HCT116 (cell line): Measurements from ENCODE around the gene TMEM247. TPM values are rescaled to one million over a fixed set of nuclear protein-coding genes. Genes with fewer than 3 reads are reported as not detected.

ENCODE experiments used
- ATAC-seq: fragments of 200-7000 bp; cut with Tn5 transposase; 2 replicates; pipeline ENCODE4 v1.9.1; 2020; ENCODE audit warnings: mild to moderate bottlenecking, moderate library complexity
- BruUV-seq: library from RNA; stranded (reverse); fragments of 400-500 nt; replicated peaks from 2 replicates; lab custom pipeline; 2021; lab: Mats Ljungman, UMichigan
- CTCF ChIA-PET: fragments of 300-600 bp; sonication (Branson Sonifier 250); formaldehyde crosslinking; loops from one replicate; lab custom pipeline; 2021; ENCODE audit warnings: antibody characterized with exemption; lab: Charles Lee
- POLR2A ChIA-PET: fragments of 300-600, 350-600 bp; sonication (Branson Sonifier 250); formaldehyde crosslinking; loops from one replicate; lab custom pipeline; 2021; ENCODE audit warnings: antibody characterized with exemption; lab: Charles Lee
- RAD21 ChIA-PET, 2 experiments: fragments of 300-600 bp; sonication (Branson Sonifier 250); formaldehyde crosslinking; loops; one replicate each; lab custom pipeline; 2023; ENCODE audit warnings: low total read pairs in 2 of 2; ENCODE audit not compliant: uncharacterized antibody in 2 of 2, unreplicated experiment in 2 of 2, low non-redundant PET in 1 of 2; lab: Charles Lee
- DNase-seq: peaks from one replicate; pipeline ENCODE4 v3.0.0-alpha.2; 2010; ENCODE audit warnings: low read depth, low spot score
- H2AFZ ChIP-seq: fragments of 200-600 bp; shearing (Covaris generic), sonication (generic); 2 replicates; pipeline ENCODE4 v1.6.1; 2017; ENCODE audit warnings: low read depth, mixed run types, mixed read lengths, antibody characterized with exemption, low read length; ENCODE audit not compliant: poor library complexity, severe bottlenecking
- H3K27ac ChIP-seq: 2 replicates; pipeline ENCODE4 v1.5.1; 2012; ENCODE audit warnings: low read depth, low read length
- H3K27me3 ChIP-seq: fragments of 200-600 bp; sonication (generic); 2 replicates; pipeline ENCODE4 v1.6.1; 2016; ENCODE audit warnings: mixed run types, low read length, mixed read lengths; ENCODE audit not compliant: insufficient read depth
- H3K36me3 ChIP-seq, 2 experiments: fragments of 200-500 bp in 1 of 2; fragments of 200-600 bp in 1 of 2; sonication (Bioruptor generic) in 1 of 2; sonication (generic) in 1 of 2; 2 replicates each; pipeline versions ENCODE4 v1.5.1 to v1.6.1; 2014 to 2016; ENCODE audit warnings: low read length in 2 of 2, inconsistent platforms in 1 of 2, mixed read lengths in 1 of 2, mixed run types in 1 of 2; ENCODE audit not compliant: insufficient read depth in 2 of 2, control insufficient read depth in 1 of 2
- H3K4me1 ChIP-seq, 2 experiments: fragments of 200-600 bp in 1 of 2; sonication (generic) in 1 of 2; 2 replicates each; pipeline versions ENCODE4 v1.5.1 to v1.6.1; 2012 to 2017; ENCODE audit warnings: low read length in 2 of 2, inconsistent platforms in 1 of 2, mild to moderate bottlenecking in 1 of 2, mixed read lengths in 1 of 2, mixed run types in 1 of 2, moderate library complexity in 1 of 2; ENCODE audit not compliant: insufficient read depth in 2 of 2, control insufficient read depth in 1 of 2
- H3K4me2 ChIP-seq: fragments of 200-600 bp; sonication (generic); 2 replicates; pipeline ENCODE4 v1.6.1; 2017; ENCODE audit warnings: mixed run types, low read length, mixed read lengths
- H3K4me3 ChIP-seq, 2 experiments: fragments of 200-600 bp in 1 of 2; sonication (generic) in 1 of 2; replicated peaks in 1 of 2; 2 replicates each; pipeline ENCODE4 v1.5.1; 2011 to 2016; ENCODE audit warnings: low read length in 2 of 2, control low read depth in 1 of 2, low read depth in 1 of 2, mild to moderate bottlenecking in 1 of 2, mixed read lengths in 1 of 2, mixed run types in 1 of 2
- H3K79me2 ChIP-seq: fragments of 200-600 bp; sonication (generic); 2 replicates; pipeline ENCODE4 v1.6.1; 2017; ENCODE audit warnings: mild to moderate bottlenecking, mixed run types, low read length, moderate library complexity, mixed read lengths; ENCODE audit not compliant: insufficient read depth
- H3K9ac ChIP-seq: fragments of 200-600 bp; sonication (generic); 2 replicates; pipeline ENCODE4 v1.6.1; 2016; ENCODE audit warnings: low read length, mixed read lengths
- H3K9me2 ChIP-seq: fragments of 200-600 bp; sonication (generic), shearing (Covaris generic); 2 replicates; pipeline ENCODE4 v1.6.1; 2017; ENCODE audit warnings: mixed run types, mild to moderate bottlenecking, moderate library complexity; ENCODE audit not compliant: insufficient read depth
- H3K9me3 ChIP-seq, 2 experiments: fragments of 200-500 bp in 1 of 2; fragments of 200-600 bp in 1 of 2; sonication (Bioruptor generic) in 1 of 2; sonication (generic) in 1 of 2; 2 replicates each; pipeline ENCODE4 v1.6.1; 2014 to 2017; ENCODE audit warnings: low read length in 2 of 2, mixed read lengths in 2 of 2, inconsistent platforms in 1 of 2, low read depth in 1 of 2, mild to moderate bottlenecking in 1 of 2, mixed run types in 1 of 2, moderate library complexity in 1 of 2; ENCODE audit not compliant: control insufficient read depth in 1 of 2, insufficient read depth in 1 of 2
- H4K20me1 ChIP-seq: fragments of 200-600 bp; sonication (generic), shearing (Covaris generic); 2 replicates; pipeline ENCODE4 v1.6.1; 2017; ENCODE audit warnings: mixed run types, mild to moderate bottlenecking, moderate library complexity; ENCODE audit not compliant: insufficient read depth
- CBX3 ChIP-seq: IDR thresholded peaks from 2 replicates; pipeline ENCODE4 v1.6.1; 2012; ENCODE audit warnings: low read depth
- CEBPB ChIP-seq: IDR thresholded peaks from 2 replicates; pipeline ENCODE4 v1.6.1; 2012; ENCODE audit warnings: low read depth
- CTCF ChIP-seq, 3 experiments: fragments of 200-600 bp in 1 of 3; sonication (generic) in 1 of 3; IDR thresholded peaks in 2 of 3; conservative IDR thresholded peaks in 1 of 3; 2 replicates each; pipeline ENCODE4 v1.5.1; 2012 to 2017; ENCODE audit warnings: low read depth in 2 of 3, low read length in 2 of 3, antibody characterized with exemption in 1 of 3, borderline replicate concordance in 1 of 3, control low read depth in 1 of 3, mild to moderate bottlenecking in 1 of 3, mixed read lengths in 1 of 3, mixed run types in 1 of 3, moderate library complexity in 1 of 3; ENCODE audit not compliant: insufficient read depth in 1 of 3
- EGR1 ChIP-seq: IDR thresholded peaks from 2 replicates; pipeline ENCODE4 v1.6.1; 2012; ENCODE audit warnings: low read depth
- ELF1 ChIP-seq: IDR thresholded peaks from 2 replicates; pipeline ENCODE4 v1.6.1; 2012; ENCODE audit warnings: low read depth, borderline replicate concordance
- EZH2 ChIP-seq: fragments of 200-600 bp; sonication (generic); IDR thresholded peaks from 2 replicates; pipeline ENCODE4 v1.6.1; 2017; ENCODE audit warnings: antibody characterized with exemption, mixed run types
- FOSL1 ChIP-seq: IDR thresholded peaks from 2 replicates; pipeline ENCODE4 v1.6.1; 2012; ENCODE audit warnings: low read depth
- JUND ChIP-seq: IDR thresholded peaks from 2 replicates; pipeline ENCODE4 v1.6.1; 2012
- MAX ChIP-seq: IDR thresholded peaks from 2 replicates; pipeline ENCODE4 v1.6.1; 2012
- POLR2A ChIP-seq: IDR thresholded peaks from 2 replicates; pipeline ENCODE4 v1.7.0; 2011; ENCODE audit warnings: borderline replicate concordance; ENCODE audit not compliant: insufficient read depth, insufficient read length; ENCODE audit errors: extremely low read depth
- POLR2AphosphoS5 ChIP-seq: IDR thresholded peaks from 2 replicates; pipeline ENCODE4 v1.6.1; 2011; ENCODE audit warnings: mild to moderate bottlenecking, low read depth, low read length, moderate library complexity
- RAD21 ChIP-seq: IDR thresholded peaks from 2 replicates; pipeline ENCODE4 v1.6.1; 2012; ENCODE audit warnings: low read depth, mild to moderate bottlenecking
- SIN3A ChIP-seq: IDR thresholded peaks from 2 replicates; pipeline ENCODE4 v1.6.1; 2012; ENCODE audit warnings: low read depth
- SP1 ChIP-seq: IDR thresholded peaks from 2 replicates; pipeline ENCODE4 v1.6.1; 2012; ENCODE audit warnings: low read depth
- SRF ChIP-seq: IDR thresholded peaks from 2 replicates; pipeline ENCODE4 v1.6.1; 2012; ENCODE audit warnings: low read depth
- TCF7L2 ChIP-seq: IDR thresholded peaks from 2 replicates; pipeline ENCODE4 v1.7.0; 2011; ENCODE audit warnings: borderline replicate concordance, inconsistent platforms; ENCODE audit not compliant: insufficient read depth, insufficient read length; ENCODE audit errors: extremely low read depth
- ZBTB33 ChIP-seq: IDR thresholded peaks from 2 replicates; pipeline ENCODE4 v1.6.1; 2011; ENCODE audit warnings: mild to moderate bottlenecking, low read length, moderate library complexity; ENCODE audit not compliant: insufficient replicate concordance; ENCODE audit errors: extremely low read depth
- ZFX ChIP-seq: fragments of 450-650 bp; IDR thresholded peaks from 2 replicates; pipeline ENCODE4 v1.6.1; 2017
- intact Hi-C: fragments of 100-400 bp; cut with micrococcal nuclease; formaldehyde crosslinking; loops from 2 replicates; pipeline ENCODE4 v1.10.0; 2022
- total RNA-seq: library from RNA; stranded (reverse); gene quantifications from one replicate; pipeline ENCODE4 v1.2.1, GENCODE V29; 2021; ENCODE audit not compliant: unreplicated experiment

The TMEM247 gene
- total RNA-seq, 1 experiment from 2014 or later: not detected

- RAD21 ChIA-PET: no interaction called here
- no peak for ATAC-seq
- H3K27ac ChIP-seq: no peak overlapping the region
- POLR2A ChIA-PET: no interaction called here
- no peak overlapping the region for H3K4me2 ChIP-seq
- H3K9me2 ChIP-seq: no peaks in the 10 kb centered on the region
- H3K4me1 ChIP-seq: no peaks in the 10 kb centered on the region
- intact Hi-C loops: no loop called here
- H4K20me1 ChIP-seq: no peaks in the 10 kb centered on the region
- BruUV-seq: no TSS peak
- no peaks in the 10 kb centered on the region for H3K36me3 ChIP-seq
- peaks cover 0 to 13% of the 10 kb centered on the region in 2 experiments; a peak in 3 of 4 replicates for H3K9me3 ChIP-seq
- no peak overlapping the region for H2AFZ ChIP-seq
- no peak overlapping the region for H3K4me3 ChIP-seq
- CTCF ChIA-PET: no interaction called here
- no peak for TF ChIP-seq ELF1
- no peak for TF ChIP-seq CTCF (IDR thresholded peaks at IDR 0.05 in 2 of 3, conservative IDR thresholded peaks at IDR 0.05 in 1 of 3; ENCODE audit: borderline replicate concordance in 1 of 3, insufficient read depth in 1 of 3, low read depth in 2 of 3, low read length in 2 of 3)
- no peak for TF ChIP-seq CBX3
- no peak for TF ChIP-seq POLR2AphosphoS5
- TF ChIP-seq FOSL1: no peak
- no peak for TF ChIP-seq CEBPB
- TF ChIP-seq SRF: no peak
- TF ChIP-seq SP1: no peak
- no peak for TF ChIP-seq POLR2A
- no peak for TF ChIP-seq SIN3A
- no peak for TF ChIP-seq TCF7L2
- TF ChIP-seq RAD21: no peak
- no peak for TF ChIP-seq MAX
- TF ChIP-seq EGR1: no peak
- TF ChIP-seq EZH2: no peak
- TF ChIP-seq JUND: no peak
- TF ChIP-seq ZBTB33: no peak
- no peak for TF ChIP-seq ZFX
- H3K79me2 ChIP-seq: no peaks in the 10 kb centered on the region
- no peaks in the 10 kb centered on the region for H3K27me3 ChIP-seq
- no peak for DNase-seq
- no peak overlapping the region for H3K9ac ChIP-seq
These were observed 40.9 kb downstream of the TMEM247 start for GRCh38 chr2:46520130-46520711.
